Activated CD4-positive, alpha-beta T cell treated with anti-CD3 and anti-CD28 coated beads for 48 hours (primary cell): ENCODE results near the gene RAB1B.

ENCODE experiments used
- DNase-seq: peaks from one replicate; pipeline ENCODE4 v3.0.0-alpha.2; 2020

Gene RAB1B

DNA sequence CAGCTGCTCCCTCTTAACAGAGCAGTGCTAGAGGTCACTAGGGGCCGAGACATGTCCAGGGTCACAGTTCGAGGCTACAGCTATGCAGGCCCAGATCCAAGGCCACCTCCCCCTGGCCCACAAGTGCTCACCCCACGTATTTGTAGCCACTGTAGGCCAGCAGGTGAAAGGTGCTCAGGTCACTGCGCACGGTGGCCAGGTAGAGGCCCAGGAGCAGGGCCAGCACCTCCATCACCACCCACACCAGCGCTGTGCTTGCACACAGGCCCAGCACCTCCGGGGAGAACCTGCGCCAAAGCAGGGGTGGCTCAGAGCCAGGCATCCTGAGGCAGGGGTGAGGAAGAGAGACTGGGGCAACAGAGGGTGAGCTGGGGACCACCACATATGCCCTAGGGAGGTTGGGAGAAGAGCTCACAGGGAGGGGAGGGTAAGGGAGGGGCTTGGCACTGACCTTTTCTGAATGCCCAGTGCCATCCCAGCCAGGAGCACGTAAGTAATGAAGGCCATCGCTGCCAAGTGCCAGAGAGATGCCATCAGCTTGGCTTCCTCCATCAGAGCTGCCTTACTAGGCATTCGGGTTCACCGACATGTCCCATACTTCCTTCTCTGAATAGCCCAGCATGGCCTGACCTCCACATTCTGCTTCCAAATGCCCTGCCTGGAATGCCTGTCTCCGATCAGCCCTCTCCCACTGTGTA, 17.0 kb downstream of the RAB1B start:
- no peak for DNase-seq

DNA sequence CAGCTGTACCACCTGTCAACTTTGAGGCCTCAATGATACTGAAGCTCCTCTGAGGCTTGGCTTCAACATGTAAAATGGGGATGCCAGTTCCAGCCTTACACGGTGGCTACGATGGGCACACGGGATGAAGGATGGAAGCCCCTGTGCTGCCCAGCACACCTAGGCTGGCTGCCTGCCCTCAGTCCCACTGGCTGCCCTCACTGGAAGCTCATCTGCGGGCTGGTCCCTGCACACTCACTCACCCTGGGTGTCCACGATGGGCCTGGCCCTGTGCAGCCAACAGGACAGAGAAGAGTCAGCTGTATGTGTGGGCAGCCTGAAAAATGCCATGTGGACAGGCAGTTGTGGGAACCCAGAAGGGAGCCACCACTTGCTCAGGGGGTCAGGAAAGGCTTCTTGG, 18.3 kb downstream of the RAB1B start:
- DNase-seq = no peak

DNA sequence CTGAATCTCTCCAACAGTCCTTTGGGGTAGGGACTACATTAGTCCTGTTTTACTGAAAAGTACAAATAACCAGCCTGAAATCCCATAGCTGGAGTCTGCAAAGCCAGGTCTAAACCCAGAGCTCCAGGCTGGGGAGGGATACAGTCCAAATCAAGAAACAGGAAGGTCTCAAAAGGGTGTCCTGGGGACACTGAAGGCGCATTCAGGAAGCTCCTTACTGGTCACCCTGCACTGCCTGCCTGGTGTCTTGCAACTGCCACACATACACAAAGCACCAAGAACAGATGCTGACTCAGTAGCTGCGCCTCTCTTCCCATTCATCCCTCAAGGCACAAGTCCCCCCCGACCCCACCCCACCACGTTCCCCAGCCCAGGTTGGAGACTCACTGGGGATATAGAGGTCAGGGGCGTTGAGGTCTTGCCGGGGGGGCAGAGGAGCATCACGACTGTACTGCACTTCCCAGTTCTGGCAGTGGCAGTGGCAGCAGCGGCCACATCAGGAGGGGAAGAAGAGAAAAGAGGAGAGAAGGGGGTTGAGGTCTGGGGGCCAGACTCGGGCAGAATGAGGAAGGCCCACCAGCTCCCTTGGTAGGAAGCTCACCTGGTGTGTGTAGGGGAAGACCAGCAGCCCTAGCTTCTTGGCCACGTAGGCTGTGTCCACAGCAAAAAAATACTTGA, 18.9 kb downstream of the RAB1B start:
- no peak for DNase-seq

DNA sequence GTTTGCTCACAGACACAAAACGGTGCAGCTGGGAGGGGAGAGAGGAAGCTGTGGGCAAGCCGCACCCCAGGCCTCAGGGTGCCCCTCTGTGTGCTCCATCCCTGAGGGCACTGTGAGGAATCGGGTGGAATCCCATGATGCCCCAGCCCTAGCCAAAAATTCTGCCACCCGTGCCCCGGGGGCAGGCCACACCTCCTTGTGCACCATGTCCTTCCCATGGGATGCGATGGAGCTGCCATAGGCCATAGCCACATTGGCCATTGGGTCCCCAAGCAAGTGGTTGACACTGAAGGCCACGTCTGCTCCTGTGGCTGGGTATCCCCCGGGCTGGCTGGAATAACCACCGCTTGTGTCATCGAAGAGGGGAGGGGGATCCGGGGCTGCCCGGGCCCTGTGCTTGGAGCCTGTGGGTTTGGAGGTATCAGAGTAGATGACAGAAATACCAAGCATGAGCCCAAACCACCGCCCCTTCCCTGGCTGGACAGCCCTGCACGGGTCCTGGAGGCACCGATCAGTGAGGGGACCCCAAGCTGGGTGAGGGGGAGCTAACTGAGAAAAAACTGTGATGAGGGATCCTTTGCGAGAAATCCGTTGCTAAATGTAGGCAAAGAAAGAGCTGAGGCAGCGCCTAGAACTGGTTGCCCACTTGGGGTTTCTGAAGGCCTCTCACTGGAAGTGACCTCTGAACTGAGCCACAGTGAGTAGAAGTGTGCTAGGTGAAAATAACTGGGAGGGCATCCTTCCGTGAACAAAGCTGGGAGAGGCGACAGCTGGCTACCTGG, 19.6 kb downstream of the RAB1B start:
- no peak for DNase-seq

DNA sequence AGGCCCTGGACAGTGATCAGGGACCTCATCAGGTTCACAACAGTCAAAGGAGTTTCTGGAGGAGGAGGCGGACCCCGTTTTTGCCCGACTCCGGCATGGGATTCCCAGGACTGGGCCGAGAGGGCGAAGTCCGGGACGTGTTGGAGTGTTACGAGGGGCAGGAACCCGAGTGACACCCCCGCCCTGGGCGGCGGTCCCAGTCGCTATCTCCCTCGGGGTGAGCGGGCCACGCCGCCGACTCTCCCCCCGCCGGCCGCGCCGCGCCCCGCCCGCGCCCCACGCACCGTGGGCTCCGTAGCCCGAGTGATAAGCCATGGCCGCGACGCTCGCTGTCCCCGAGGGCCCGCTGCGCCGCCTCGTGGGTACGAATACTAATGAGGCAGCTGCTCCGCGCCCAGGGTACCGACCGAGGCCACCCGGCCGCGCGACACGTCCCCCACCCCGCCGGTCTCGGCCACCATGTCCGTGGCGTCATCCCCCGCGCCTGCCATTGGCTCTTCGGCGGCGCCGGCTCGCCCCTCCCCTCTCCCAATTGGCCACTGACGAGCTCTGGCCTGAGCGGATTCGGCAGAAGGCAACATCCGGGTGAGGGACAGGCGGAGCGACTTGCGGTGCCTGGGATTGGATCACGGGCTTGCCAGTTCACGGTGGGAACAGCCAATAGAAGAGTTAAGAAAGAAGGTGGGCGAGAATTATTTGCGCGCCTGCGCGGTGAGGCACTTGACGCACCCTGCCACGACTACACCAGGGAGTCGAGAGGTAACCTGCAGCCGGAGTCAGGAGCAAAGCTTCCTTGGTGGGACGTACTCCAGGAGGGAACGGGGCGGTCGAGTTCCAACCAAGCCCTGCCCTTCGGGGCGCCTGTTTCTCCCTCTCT, 20.5 kb downstream of the RAB1B start, which contains the start of gene YIF1A:
Gene YIF1A (minus strand): TSS at position 473 of the 877 bp plus-strand sequence. CDS start 158 bp downstream, at position 315.
- DNase-seq = peak; percentile 99

DNA sequence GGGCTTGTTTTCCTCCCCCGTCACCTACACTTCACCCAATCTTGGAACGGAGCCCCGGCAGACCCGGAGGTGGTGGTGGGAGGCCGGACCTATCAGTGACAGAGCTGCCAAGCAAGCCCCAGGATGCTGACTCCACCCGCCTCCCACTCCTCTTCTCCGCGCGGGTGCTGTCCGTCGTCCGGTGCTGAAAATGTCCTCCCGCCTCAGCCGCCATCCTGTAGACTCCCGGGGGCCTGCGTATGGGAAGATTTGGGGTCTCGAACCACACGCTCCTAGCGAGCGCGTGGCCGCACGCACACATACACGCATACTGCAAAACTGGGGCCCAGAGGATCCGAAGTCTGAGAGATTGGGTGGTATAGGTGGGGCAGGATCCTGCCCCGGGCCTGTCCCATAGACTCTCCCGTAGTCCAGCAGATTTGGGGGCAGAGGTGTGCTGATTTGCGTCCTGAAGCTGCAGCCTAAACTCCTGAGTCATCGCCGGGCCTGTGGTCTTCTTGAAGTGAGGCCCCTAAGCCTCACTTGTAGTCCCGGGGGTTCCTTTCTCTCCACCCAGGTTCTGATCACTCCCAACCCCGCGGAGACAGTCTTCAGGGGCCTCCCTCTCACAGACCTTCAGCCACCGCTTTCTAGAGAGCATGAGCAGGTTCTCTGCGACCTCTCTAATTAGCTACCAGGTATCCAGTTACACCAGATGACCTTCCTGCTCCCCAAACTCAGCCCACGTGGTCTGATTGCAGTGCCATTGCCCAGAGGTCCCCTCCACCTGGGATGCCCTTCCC, 21.3 kb downstream of the RAB1B start:
- peak; percentile 91 for DNase-seq

DNA sequence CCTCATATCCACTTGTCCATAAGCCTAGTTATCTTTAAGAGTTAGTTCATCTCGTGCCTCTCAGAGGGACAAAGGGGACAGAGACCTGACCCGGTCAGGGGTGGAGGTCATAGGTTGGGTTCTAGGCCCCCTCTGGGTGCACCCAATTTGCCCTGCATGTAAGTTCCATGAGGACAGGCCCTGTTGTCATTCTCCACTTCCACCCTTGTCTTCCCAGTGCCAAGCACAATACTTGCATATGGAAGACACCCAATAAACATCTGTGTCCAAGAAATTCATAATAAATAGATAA, 21.8 kb downstream of the RAB1B start:
- no peak for DNase-seq

DNA sequence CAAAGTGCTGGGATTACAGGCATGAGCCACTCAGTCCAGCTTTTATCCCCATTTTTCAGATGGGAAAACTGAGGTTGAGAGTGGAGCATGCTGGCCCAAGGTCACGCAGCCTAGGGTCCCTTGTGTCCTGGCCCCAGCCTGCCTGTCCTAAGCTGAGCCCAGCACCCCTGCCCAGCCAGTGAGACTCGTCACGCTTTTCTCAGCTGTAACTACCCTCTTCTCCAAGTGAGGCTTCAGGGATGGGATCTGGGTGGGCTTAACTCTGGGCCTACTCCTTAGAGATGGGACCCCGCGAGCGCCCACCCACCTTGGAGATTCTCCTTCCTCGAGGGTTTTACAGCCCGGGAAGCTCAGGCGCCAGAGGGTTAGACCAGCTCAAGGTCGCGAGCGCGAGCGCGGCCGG, 22.9 kb downstream of the RAB1B start:
- DNase-seq = no peak

DNA sequence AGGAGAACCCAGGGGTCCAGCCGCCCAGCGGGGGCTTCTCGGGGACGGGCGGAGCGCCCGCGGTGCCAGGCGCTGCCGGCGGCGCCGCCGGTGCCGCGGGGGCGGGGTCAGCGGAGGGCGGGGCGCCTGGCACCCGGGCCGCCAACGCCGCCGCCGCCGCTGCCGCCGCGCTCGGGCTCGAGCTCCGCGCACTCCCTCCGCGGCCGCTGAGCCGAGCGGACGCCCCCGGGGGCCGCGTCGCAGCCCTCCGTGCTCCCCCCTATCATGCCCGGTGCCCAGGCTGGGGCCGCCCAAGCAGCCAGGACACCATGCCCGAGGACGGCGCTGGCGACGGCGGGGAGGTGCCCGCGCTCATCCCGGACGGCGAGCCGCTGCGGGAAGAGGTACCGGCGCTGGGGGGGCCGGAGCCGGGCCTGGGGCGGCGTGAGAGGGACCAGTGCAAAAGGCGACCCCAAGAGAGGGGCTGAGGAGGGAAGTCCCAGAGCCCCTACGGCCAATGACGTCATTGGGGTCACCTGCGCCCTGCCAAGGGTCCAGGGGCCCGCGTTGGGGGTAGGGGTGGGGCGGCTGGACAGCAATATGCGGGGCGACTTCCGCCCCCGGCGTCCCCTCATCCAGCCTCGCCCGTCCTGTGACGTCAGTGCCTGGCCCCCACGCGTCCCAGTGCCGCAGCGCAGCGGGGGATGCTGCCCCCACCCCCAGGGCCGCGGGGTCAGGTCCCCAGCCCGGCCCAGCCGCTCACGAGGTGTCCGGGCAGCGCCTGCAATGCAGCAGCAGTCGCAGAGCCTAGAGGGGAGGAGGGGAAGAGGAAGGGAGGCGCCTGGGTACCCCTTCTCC, 23.5 kb downstream of the RAB1B start, which contains the start of gene TMEM151A:
Gene TMEM151A (plus strand): TSS at position 189 of the 837 bp plus-strand sequence. CDS start 120 bp downstream, at position 309.
- DNase-seq = no peak

DNA sequence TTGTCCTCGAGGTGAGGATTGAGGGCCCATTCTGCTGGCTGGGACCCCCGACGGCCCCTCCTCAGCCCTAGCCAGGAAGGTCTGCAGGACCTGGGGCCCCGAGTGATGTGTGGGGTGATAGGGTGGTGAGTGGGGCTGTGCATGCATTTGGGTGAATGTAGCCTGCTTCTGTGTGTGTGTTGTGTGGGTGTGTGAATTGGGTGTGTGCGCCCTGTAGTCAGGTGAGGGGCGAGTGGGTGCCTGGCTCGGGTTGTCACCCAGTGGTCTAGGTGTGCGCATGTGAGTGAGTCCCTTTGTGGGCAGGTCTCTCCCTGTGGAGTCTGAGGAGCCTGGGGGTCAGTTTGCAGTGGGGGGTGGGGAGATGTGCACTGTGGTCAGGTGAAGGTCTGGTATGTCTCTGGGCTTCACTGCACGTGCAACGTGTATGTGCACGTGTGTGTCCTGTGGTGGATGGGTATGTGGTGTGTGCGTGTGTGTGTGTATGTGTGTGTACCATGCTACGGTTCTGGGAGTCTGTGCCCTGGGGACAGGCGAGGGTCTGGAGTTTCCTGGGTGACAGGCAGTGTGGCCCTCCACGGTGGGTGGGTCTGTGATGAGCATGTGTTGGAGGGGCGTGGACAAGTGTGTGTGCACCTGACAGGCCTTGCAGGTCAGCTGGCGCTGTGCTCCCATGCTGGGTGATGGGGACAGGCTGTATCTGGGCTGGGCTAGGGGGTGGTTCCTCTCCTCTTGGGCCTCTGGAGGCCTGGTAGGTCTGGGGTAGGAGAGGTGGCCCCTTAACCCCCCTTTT, 24.3 kb downstream of the RAB1B start:
- no peak for DNase-seq

DNA sequence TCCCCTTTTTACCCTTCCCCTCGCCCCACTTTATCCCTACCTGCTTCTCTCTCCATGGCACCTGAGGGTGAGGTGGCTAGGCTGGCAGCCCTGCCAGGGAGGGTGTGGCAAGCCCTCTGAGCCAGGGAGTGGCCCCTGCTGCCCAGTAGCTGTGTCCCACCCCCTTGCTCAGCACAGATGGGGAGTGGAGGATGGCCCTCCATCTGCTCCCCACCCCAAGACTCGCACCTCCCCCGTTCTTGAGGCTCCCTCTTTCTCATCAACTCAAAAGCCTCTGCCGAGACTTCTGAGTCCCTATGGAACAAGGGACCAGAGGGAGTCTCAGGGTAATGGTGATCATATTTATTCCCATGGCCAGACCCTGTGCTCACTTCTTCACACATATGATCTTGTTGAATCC, 24.9 kb downstream of the RAB1B start:
- no peak for DNase-seq

DNA sequence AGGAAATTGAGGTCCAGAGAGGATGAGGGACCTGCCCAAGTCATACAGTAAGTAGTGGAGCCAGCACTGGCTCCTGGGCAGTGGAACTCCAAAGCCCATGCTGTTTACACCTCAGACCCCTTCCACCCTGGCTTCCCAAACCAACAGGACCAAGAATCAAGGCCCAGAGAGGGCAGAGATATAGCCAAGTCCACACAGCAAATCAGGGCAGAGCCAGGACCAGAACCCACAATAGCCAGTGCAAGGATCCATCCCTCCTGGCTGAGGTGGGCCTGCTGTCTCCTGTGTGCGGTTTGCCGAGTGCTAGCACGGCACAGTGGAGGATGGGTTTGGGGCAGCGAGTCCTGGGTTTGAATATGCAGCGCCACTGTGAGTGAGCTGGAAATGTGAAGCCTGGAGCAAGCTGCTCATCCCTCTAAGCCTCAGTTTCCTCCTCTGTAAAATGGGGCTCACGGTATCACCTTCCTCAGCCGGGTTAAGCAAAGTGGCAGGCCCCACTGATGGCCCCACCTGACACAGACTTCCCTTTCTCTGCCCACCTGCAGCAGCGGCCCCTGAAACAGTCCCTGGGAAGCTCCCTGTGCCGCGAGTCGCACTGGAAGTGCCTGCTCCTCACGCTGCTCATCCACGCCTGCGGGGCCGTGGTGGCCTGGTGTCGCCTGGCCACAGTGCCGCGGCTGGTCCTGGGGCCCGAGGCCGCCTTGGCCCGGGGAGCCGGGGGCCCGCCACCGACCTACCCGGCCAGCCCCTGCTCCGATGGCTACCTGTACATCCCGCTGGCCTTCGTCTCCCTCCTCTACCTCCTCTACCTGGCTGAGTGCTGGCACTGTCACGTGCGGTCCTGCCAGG, 25.6 kb downstream of the RAB1B start:
- no peak for DNase-seq

DNA sequence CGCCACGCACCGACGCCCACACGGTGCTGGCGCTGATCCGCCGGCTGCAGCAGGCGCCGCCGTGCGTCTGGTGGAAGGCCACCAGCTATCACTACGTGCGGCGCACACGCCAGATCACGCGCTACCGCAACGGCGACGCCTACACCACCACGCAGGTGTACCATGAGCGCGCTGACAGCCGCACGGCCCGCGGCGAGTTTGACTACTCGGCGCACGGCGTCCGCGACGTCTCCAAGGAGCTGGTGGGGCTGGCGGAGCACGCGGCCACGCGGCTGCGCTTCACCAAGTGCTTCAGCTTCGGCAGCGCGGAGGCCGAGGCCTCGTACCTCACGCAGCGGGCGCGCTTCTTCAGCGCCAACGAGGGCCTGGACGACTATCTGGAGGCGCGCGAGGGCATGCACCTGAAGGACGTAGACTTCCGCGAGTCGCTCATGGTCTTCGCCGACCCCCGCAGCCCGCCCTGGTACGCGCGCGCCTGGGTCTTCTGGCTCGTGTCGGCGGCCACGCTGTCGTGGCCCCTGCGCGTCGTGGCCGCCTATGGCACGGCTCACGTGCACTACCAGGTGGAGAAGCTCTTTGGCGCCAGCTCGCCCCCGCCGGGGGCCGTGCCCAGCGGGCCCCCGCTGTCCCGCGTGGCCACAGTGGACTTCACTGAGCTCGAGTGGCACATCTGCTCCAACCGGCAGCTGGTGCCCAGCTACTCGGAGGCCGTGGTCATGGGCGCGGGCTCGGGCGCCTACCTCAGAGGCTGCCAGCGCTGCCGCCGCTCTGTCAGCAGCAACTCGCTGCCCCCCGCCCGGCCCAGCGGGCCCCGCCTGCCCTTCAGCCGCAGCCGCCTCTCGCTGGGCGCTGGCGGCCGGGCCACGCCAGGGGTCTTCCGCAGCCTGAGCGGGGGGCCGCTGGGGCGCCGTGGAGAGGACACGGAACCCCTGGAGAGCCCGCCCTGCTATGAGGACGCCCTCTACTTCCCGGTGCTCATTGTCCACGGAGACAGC, 26.5 kb downstream of the RAB1B start:
- DNase-seq = no peak

DNA sequence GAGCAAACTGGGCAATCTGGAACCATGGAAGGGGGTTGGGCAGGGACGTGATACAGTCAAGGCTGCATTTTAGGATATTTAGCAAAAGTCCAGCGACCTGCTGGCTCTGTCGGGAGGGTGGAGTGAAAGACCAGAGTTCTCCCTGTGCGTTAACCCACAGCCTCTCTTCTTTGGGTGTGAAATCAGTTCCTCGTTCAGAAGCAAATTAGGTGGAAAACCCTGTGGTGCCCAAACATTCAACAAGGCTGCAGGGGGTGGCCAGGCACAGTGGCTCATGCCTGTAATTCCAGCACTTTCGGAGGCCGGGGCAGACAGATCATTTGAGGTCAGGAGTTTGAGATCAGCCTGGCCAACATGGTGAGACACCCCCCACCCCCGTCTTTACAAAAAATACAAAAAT, 29.2 kb downstream of the RAB1B start:
- no peak for DNase-seq

DNA sequence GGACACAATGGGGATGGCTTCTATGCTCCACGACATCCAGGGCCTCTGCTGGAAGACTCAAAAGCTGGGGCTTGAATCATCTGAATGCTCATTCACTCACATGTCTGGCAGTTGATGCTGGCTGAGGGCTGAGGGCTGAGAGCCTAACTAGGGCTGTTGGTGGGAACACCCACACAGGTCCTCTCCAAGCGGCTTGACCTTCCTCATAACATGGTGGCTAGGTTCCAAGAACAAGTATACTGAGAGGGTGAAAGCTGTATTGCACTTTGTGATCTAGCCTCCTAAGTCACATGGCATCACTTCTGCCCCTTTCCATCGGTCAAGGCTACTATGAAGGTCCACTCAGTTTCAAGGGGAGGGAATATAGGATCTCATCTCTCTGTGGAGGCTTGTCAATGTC, 30.7 kb downstream of the RAB1B start:
- DNase-seq = no peak

DNA sequence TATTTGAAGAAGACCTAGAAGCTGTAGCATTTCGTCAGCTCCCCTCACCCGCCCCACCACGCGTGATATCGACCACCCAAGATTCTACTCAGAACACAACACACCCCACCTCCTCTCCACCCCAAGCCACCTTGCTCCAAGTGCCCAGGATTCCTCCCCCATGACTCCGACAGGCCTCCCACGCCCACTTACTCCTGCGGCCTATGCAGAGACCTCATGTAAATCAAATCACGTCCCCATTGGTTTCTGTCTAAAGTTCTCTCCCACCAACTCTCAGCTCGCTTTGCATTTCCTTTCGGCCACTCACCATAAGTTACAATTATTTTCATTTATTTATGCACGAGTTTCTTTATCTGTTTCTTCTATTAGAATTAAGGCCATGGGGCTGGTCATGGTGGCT, 34.2 kb downstream of the RAB1B start:
- DNase-seq = no peak

DNA sequence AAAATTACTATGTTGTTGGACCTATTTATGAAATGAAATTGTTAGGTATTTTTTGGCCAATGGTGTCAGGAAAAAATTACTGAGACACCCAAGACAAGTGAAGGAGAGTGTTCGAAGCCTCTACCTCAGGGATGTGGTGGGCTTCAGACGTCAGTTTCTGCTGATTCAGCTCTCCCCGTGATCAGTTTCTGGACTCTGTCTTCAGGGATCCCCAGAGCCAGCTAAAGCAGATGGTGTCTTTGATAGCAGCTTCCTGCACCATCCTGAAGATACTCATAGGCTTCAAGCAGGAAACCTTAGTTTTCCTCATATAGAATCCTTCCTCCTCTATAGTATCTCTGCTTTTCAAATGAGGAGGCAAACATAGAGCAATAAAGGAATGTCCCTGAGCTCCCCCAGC, 41.0 kb downstream of the RAB1B start:
- no peak for DNase-seq

DNA sequence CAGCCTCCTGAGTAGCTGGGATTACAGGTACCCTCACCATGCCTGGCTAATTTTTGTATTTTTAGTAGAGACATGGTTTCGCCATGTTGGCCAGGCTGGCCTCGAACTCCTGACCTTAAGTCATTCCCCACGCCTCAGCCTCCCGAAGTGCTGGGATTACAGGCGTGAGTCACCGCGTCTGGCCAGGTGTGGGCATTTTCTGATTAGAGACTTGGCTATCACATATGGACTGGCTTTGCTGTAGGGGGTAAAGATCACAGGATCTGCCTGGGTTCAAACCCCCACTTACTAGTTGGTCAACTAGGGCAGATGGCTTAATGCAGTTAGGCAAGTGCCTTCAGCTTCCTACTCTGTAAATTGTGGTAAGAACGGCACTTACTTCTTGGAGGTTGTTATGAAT, 41.9 kb downstream of the RAB1B start:
- DNase-seq = no peak
